Natural killer cell (primary cell): Measurements from ENCODE around the gene NR6A1. TPM values are rescaled to one million over a fixed set of nuclear protein-coding genes. Genes with fewer than 3 reads are reported as not detected.
A peak's percentile ranks its signal among the peaks of the same experiment; 100 is the strongest.

Experiments
- ATAC-seq, 3 donors: fragments of 150-1000 bp in 2 of 3; fragments of 200-7000 bp in 1 of 3; cut with Tn5 transposase; 1 replicate in 1 of 3; 2 replicates in 2 of 3; pipeline ENCODE4 v1.10.0; 2021; ENCODE audit warnings: mild to moderate bottlenecking in 2 of 3, moderate library complexity in 2 of 3
- DNase-seq, 2 donors: peaks; one replicate each; pipeline versions ENCODE4 v3.0.0 to v3.0.0-alpha.2; 2013 to 2021; ENCODE audit warnings: mixed read lengths in 1 of 2
- H3K27ac ChIP-seq: one replicate; pipeline ENCODE4 v1.5.1; 2013; ENCODE audit warnings: mild to moderate bottlenecking, low read length
- H3K27me3 ChIP-seq: one replicate; pipeline ENCODE4 v1.6.1; 2013; ENCODE audit warnings: low read length; ENCODE audit not compliant: control insufficient read depth, insufficient read depth
- H3K36me3 ChIP-seq: one replicate; pipeline ENCODE4 v1.6.1; 2013; ENCODE audit warnings: low read length; ENCODE audit not compliant: control insufficient read depth, insufficient read depth
- H3K4me1 ChIP-seq: one replicate; pipeline ENCODE4 v1.6.1; 2013; ENCODE audit warnings: low read length; ENCODE audit not compliant: control insufficient read depth, insufficient read depth
- H3K4me3 ChIP-seq: one replicate; pipeline ENCODE4 v1.5.1; 2013; ENCODE audit warnings: low read length
- H3K9me3 ChIP-seq: one replicate; pipeline ENCODE4 v1.6.1; 2013; ENCODE audit warnings: low read length; ENCODE audit not compliant: control insufficient read depth, insufficient read depth
- H3K27ac Mint-ChIP-seq, 2 donors: one replicate each; pipeline ENCODE4 v1.8.0; 2022; ENCODE audit warnings: mild to moderate bottlenecking in 2 of 2, mixed read lengths in 2 of 2, moderate library complexity in 1 of 2
- H3K27me3 Mint-ChIP-seq, 2 donors: one replicate each; pipeline ENCODE4 v1.8.0; 2022; ENCODE audit warnings: low read depth in 2 of 2, mixed read lengths in 2 of 2
- H3K36me3 Mint-ChIP-seq: one replicate; pipeline ENCODE4 v1.8.0; 2022; ENCODE audit warnings: mixed read lengths
- H3K4me1 Mint-ChIP-seq, 2 donors: one replicate each; pipeline ENCODE4 v1.8.0; 2022; ENCODE audit warnings: mixed read lengths in 2 of 2
- H3K4me3 Mint-ChIP-seq: one replicate; pipeline ENCODE4 v1.8.0; 2022; ENCODE audit warnings: mild to moderate bottlenecking, moderate library complexity, mixed read lengths
- H3K9me3 Mint-ChIP-seq, 2 donors: one replicate each; pipeline ENCODE4 v1.8.0; 2022; ENCODE audit warnings: mixed read lengths in 2 of 2
- WGBS: methylation state at CpG from one replicate; pipeline ENCODE4 v1.1.7; 2013; ENCODE audit warnings: missing lambda C conversion rate; ENCODE audit not compliant: insufficient coverage; 5-methylcytosine and 5-hydroxymethylcytosine counted together
- intact Hi-C: fragments of 100-400 bp; cut with micrococcal nuclease; formaldehyde crosslinking; loops from one replicate; pipeline ENCODE4 v1.14.2; 2022
- total RNA-seq, 4 donors: library from RNA; stranded (reverse); fragments of 120-200 nt in 1 of 4; gene quantifications; one replicate each; pipeline versions ENCODE4 v1.2.3 to v1.2.4, GENCODE V29; 2013 to 2022
- TF ChIP-seq, protein P1 (sequence below): fragments of 200-600 bp; IDR thresholded peaks from one replicate; pipeline ENCODE4 v1.8.0; 2022; ENCODE audit warnings: antibody characterized with exemption

Gene NR6A1
- total RNA-seq, 3 donors from 2014 or later (not counting 1 experiment from before 2014, with no cell fraction given) = 0.07 to 0.75 (median 0.49) TPM

DNA sequence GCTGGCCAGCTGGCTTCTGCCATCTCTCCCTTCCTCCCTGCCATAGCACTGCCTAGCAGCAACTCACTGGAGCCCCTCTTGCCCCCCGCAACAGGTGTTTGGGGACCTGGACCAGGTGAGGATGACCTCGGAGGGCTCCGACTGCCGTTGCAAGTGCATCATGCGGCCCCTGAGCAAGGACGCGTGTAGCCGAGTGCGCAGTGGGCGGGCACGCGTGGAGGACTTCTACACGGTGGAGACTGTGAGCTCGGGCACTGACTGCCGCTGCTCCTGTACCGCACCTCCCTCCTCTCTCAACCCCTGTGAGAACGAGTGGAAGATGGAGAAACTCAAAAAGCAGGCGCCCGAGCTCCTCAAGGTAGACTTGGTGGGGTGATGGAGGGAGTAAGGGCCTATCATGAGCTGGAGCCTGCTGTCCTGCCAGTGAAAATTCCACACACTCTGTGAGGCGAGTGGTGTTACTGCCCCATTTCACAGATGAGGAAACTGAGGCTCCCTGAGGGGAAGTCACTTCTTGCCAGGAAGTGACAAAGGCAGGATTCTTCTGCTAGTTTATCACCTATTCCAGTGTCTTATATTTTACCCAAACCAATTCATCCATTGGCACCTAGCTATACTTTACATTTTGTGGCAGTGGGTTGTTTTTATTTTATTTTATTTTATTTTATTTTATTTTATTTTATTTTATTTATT, 15.9 kb upstream of the NR6A1 start:
- Mint-ChIP-seq H3K9me3 (no peaks in the 10 kb centered on the region), H3K36me3 (no peaks in the 10 kb centered on the region), H3K27me3 (no peaks in the 10 kb centered on the region), H3K27ac (no peak overlapping the region), H3K4me3 (no peak overlapping the region), H3K4me1 (no peaks in the 10 kb centered on the region)
- Histone ChIP-seq H3K9me3 (no peaks in the 10 kb centered on the region), H3K36me3 (no peaks in the 10 kb centered on the region), H3K27ac (no peak overlapping the region), H3K27me3 (no peaks in the 10 kb centered on the region), H3K4me1 (peaks cover 5% of the 10 kb centered on the region), H3K4me3 (no peak overlapping the region)
- DNase-seq = peak in 1 of 2 donors; percentile 9
- 95% methylated on average over 20 of the region's 20 CpGs for WGBS
- TF ChIP-seq, protein P1, sequence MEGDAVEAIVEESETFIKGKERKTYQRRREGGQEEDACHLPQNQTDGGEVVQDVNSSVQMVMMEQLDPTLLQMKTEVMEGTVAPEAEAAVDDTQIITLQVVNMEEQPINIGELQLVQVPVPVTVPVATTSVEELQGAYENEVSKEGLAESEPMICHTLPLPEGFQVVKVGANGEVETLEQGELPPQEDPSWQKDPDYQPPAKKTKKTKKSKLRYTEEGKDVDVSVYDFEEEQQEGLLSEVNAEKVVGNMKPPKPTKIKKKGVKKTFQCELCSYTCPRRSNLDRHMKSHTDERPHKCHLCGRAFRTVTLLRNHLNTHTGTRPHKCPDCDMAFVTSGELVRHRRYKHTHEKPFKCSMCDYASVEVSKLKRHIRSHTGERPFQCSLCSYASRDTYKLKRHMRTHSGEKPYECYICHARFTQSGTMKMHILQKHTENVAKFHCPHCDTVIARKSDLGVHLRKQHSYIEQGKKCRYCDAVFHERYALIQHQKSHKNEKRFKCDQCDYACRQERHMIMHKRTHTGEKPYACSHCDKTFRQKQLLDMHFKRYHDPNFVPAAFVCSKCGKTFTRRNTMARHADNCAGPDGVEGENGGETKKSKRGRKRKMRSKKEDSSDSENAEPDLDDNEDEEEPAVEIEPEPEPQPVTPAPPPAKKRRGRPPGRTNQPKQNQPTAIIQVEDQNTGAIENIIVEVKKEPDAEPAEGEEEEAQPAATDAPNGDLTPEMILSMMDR = no peak
- intact Hi-C loops = no loop called here
- ATAC-seq = no peak

DNA sequence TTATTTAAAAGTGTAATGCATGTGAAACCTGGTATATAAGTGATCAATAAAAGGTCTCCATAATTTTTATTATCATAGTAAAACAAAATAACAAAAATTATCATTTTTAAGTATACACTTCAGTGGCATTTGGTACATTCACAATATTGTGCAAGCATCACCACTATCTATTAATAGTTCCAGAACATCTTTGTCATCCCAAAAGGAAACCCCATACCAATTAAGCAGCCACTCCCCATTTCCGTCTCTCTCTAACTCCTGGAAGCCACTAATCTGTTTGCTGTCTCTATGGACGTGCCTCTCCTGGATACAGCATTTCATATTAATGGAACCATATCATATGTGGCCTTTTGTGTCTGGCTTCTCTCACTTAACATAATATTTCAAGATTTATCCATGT, 13.4 kb upstream of the NR6A1 start:
- Histone ChIP-seq H3K27ac (no peak overlapping the region), H3K36me3 (no peaks in the 10 kb centered on the region), H3K9me3 (no peaks in the 10 kb centered on the region), H3K4me3 (no peak overlapping the region), H3K27me3 (no peaks in the 10 kb centered on the region), H3K4me1 (no peaks in the 10 kb centered on the region)
- DNase-seq = no peak
- TF ChIP-seq, protein P1 = no peak
- ATAC-seq = no peak
- H3K4me3 Mint-ChIP-seq = no peak overlapping the region
- no peaks in the 10 kb centered on the region for H3K27me3 Mint-ChIP-seq
- no peaks in the 10 kb centered on the region for H3K4me1 Mint-ChIP-seq
- H3K9me3 Mint-ChIP-seq = no peaks in the 10 kb centered on the region
- no peaks in the 10 kb centered on the region for H3K36me3 Mint-ChIP-seq
- H3K27ac Mint-ChIP-seq = no peak overlapping the region
- 59% methylated on average over 2 of the region's 2 CpGs for WGBS
- intact Hi-C loops = no loop called here

GRCh38 chr9:124783830-124784229, 12.7 kb upstream of the NR6A1 start:
- H3K4me1 Mint-ChIP-seq = no peaks in the 10 kb centered on the region
- no peak overlapping the region for H3K27ac Mint-ChIP-seq
- H3K36me3 ChIP-seq = no peaks in the 10 kb centered on the region
- H3K27me3 ChIP-seq = no peaks in the 10 kb centered on the region
- intact Hi-C loops = no loop called here
- H3K27ac ChIP-seq = no peak overlapping the region
- TF ChIP-seq, protein P1 = no peak
- no peak overlapping the region for H3K4me3 Mint-ChIP-seq
- no CpG with 5 or more reads among the region's 2 CpGs for WGBS
- no peaks in the 10 kb centered on the region for H3K36me3 Mint-ChIP-seq
- ATAC-seq (no peak), DNase-seq (no peak)
- H3K4me1 ChIP-seq = no peaks in the 10 kb centered on the region
- H3K4me3 ChIP-seq = no peak overlapping the region
- no peaks in the 10 kb centered on the region for H3K9me3 ChIP-seq
- peaks cover 0 to 4% of the 10 kb centered on the region in 2 donors for H3K27me3 Mint-ChIP-seq
- no peaks in the 10 kb centered on the region for H3K9me3 Mint-ChIP-seq
